ENCODE measurements around the gene EFCAB6.

EFCAB6 gene

DNA sequence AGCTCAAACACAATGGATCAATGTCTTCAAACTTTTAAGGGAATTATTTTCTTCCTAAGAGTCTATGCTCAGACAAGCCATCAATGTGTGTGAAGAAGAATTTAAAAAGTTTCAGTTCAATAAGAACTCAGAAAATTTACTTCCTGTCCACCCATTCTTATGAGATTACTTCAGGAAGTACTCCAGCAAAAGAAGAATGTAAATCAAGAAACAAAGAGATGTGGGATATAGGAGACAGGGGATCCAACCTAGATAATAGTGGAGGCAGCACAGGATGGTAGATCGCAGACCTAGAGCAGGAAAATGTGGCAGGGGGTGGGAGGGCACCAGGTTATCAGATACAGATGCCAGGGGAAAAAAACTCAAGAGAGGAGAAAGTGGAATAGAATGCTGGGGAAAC lies 229.7 kb downstream of the EFCAB6 start:
- TF ChIP-seq, protein P1, sequence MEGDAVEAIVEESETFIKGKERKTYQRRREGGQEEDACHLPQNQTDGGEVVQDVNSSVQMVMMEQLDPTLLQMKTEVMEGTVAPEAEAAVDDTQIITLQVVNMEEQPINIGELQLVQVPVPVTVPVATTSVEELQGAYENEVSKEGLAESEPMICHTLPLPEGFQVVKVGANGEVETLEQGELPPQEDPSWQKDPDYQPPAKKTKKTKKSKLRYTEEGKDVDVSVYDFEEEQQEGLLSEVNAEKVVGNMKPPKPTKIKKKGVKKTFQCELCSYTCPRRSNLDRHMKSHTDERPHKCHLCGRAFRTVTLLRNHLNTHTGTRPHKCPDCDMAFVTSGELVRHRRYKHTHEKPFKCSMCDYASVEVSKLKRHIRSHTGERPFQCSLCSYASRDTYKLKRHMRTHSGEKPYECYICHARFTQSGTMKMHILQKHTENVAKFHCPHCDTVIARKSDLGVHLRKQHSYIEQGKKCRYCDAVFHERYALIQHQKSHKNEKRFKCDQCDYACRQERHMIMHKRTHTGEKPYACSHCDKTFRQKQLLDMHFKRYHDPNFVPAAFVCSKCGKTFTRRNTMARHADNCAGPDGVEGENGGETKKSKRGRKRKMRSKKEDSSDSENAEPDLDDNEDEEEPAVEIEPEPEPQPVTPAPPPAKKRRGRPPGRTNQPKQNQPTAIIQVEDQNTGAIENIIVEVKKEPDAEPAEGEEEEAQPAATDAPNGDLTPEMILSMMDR (IDR thresholded peaks at IDR 0.05; ENCODE audit: insufficient read depth, low read depth, low read length, missing control alignments): no peak
- DNase-seq (ENCODE audit: low read depth): no peak
- H3K4me3 ChIP-seq (ENCODE audit: low read depth, low read length): no peak overlapping the region

DNA sequence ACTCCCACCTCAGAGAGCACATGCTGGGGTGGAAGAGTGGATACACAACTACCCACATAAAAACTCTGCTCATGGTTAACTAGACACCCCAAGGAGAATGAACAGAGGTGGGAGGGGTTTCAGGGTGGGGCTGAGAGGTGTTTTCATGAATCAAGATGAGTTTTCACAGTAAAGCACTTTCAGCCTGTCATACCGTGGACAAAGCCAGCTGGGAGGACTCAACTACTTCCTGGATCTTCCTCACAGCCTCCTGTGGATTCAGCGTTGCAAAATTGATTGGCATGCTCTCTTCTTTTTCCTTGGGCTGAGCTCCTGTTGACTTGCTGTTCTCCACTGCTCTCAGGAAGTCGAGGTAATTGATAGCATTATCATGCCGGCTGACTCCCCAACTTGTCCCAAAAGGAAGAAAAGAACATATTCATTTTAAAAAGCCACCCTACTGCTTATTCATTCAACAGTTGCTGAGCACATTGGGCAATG lies 231.8 kb downstream of the EFCAB6 start:
- TF ChIP-seq, protein P1 (IDR thresholded peaks at IDR 0.05; ENCODE audit: insufficient read depth, low read depth, low read length, missing control alignments): no peak
- DNase-seq (ENCODE audit: low read depth): no peak
- H3K4me3 ChIP-seq (ENCODE audit: low read depth, low read length): no peak overlapping the region

DNA sequence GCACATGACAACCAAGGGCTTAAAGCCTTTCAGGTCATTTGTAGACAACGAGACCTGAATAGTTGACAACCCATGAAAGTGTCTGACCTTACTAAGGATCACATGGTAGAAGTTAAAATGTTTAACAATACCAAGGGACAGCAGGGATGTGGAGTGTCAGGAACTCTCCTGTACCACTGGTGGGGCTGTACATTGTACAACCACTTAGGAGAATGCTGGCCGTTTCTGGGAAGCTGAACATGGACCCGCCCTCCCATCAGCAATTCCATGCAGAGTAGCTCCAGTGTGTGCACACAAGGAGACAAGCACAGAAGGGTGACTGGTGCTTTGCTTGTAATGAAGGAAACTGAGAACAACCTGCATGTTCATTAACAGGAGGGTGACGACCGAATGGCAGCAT lies 237.4 kb downstream of the EFCAB6 start:
- DNase-seq (ENCODE audit: low read depth): no peak
- H3K4me3 ChIP-seq (ENCODE audit: low read depth, low read length): no peak overlapping the region
- TF ChIP-seq, protein P1 (IDR thresholded peaks at IDR 0.05; ENCODE audit: insufficient read depth, low read depth, low read length, missing control alignments): no peak

DNA sequence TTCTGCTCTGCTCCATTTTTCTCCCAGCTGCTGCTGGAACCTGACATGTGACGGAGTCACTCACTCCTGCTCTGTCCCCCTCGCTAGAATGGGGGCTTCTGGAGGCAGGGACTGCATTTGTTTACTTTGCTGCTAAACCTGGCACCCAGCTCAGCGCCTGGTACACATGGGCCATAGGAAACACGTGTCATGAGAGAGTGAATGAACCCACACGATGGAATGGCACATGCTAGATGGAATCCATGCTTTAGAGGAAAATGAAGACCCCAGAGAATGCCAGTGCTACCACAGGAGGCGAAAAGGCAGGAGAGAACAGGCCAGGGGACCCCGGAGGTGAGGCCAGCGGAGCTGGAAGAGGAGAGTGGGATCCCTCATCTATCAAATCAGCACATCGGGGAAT lies 239.4 kb downstream of the EFCAB6 start:
- TF ChIP-seq, protein P1 (IDR thresholded peaks at IDR 0.05; ENCODE audit: insufficient read depth, low read depth, low read length, missing control alignments): no peak
- DNase-seq (ENCODE audit: low read depth): no peak

DNA sequence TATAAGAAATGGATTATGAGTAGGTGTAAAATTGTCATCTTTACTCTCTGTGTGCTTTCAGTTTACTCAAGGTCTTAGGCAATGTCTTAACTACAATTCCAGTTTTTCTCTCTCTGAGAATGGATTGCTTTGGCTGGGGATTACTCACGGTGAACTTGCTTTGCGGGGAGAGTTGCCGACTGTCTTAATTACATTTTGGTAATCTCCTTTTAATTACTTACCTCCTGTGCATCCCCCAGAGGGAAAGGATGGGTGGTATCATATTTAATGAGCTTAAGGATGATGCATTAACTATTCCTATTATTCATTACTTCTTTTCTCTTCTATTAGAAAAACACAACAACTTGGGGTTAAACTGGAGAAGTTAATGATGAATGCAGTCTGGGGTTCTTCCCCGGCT lies 240.9 kb downstream of the EFCAB6 start:
- H3K4me3 ChIP-seq (ENCODE audit: low read depth, low read length): no peak overlapping the region
- TF ChIP-seq, protein P1 (IDR thresholded peaks at IDR 0.05; ENCODE audit: insufficient read depth, low read depth, low read length, missing control alignments): no peak
- no peak for DNase-seq (ENCODE audit: low read depth)

More for the DNA sequence above, 239.4 kb downstream of the EFCAB6 start:
- H3K4me3 ChIP-seq (ENCODE audit: low read depth, low read length): no peak overlapping the region

DNA sequence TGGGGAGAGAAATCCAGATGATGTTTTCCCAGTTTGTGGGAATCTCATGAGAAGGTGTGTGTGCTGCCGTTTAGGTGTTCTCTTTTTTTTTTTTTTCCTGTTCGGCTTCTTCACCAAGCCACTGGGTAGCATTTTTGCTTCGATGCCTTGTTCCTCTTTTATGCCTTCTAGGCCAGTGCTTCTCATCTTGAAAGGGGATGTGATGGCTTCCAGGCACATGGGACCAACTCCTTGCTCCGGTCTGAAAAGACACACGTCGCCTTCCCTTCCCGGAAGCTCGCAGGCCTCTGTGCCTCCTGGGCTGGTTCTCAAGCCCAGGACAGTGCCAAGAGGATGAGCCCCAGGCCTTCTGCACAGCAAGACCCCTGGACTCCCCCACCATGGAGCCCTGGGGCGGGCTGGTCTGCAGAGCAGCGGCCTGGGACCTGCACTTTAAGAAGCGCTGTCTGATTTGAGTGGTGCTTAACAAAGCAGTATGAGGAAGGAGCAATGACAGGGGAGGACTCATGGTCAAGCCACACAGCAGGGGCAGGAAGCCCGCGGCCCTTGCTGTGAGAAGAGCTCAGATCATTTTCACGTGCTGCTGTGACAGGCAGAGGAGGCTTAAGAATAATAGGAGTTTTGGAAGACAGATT lies 241.5 kb downstream of the EFCAB6 start:
- DNase-seq (ENCODE audit: low read depth): no peak
- no peak overlapping the region for H3K4me3 ChIP-seq (ENCODE audit: low read depth, low read length)
- TF ChIP-seq, protein P1 (IDR thresholded peaks at IDR 0.05; ENCODE audit: insufficient read depth, low read depth, low read length, missing control alignments): no peak

DNA sequence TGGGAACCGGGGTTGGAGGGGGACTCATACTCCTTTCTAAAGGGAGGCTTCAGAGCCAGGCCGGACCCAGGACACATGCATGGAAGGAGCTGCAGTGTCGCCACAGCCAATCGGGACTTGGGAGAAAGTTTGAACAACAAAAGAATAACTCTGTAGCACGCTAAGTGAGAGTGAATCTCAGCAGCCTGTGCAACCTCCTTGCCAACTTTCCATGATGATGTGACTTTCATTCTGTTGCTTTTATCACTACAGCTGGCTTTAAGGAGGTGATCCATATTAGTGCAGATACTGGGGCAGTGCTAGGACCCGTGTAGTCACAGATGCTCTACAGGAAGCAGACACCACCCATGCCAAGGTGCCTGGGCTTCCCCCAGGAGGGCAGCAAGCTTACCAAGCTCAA lies 243.0 kb downstream of the EFCAB6 start:
- TF ChIP-seq, protein P1 (IDR thresholded peaks at IDR 0.05; ENCODE audit: insufficient read depth, low read depth, low read length, missing control alignments): no peak
- no peak for DNase-seq (ENCODE audit: low read depth)
- no peak overlapping the region for H3K4me3 ChIP-seq (ENCODE audit: low read depth, low read length)
